ENCODE results near the gene VPS13D. TPM values are rescaled to one million over a fixed set of nuclear protein-coding genes. Genes with fewer than 3 reads are reported as not detected.

Gene VPS13D
- total and polyA plus RNA-seq, 2 donors (not counting 3 experiments of a cell fraction or from before 2014, with no cell fraction given): 13.6 to 48.5 TPM

DNA sequence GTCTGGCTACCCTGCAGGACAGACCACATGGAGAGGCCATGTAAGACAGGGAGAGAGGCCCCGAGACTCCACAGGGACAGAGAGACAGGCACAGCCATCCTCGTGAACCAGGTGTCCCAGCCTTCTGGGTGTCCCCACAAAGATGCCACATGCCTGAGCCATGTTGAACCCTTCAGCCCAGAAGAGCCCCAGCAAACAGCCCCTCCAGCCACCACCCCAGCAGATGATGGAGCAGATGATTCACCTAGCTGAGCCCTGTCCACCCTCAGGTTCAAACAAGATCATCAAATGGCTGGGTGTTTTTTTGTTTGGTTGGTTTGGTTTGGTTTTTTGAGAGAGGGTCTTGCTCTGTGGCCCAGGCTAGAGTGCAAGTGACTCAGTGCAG, 309.5 kb downstream of the VPS13D start:
- no peak overlapping the region for H3K27ac ChIP-seq (ENCODE audit: insufficient read depth, low read depth, low read length)
- TF ChIP-seq EZH2 (IDR thresholded peaks at IDR 0.05; ENCODE audit: borderline replicate concordance, low read depth, low read length, severe bottlenecking) (no peak), POLR2AphosphoS5 (IDR thresholded peaks at IDR 0.05; ENCODE audit: insufficient read depth, low read depth, low read length) (no peak), FOS (IDR thresholded peaks at IDR 0.05; ENCODE audit: borderline replicate concordance, insufficient read depth, low read length) (no peak), MYC (IDR thresholded peaks at IDR 0.05; ENCODE audit: low read depth, low read length) (no peak), JUN (IDR thresholded peaks at IDR 0.05; ENCODE audit: borderline replicate concordance, insufficient read depth, insufficient read length, low read depth) (no peak), POLR2A (IDR thresholded peaks at IDR 0.05; ENCODE audit: low read depth, low read length) (no peak), GATA2 (IDR thresholded peaks at IDR 0.05; ENCODE audit: insufficient read depth, insufficient read length, low read depth, low read length) (no peak)
- TF ChIP-seq, protein P1, sequence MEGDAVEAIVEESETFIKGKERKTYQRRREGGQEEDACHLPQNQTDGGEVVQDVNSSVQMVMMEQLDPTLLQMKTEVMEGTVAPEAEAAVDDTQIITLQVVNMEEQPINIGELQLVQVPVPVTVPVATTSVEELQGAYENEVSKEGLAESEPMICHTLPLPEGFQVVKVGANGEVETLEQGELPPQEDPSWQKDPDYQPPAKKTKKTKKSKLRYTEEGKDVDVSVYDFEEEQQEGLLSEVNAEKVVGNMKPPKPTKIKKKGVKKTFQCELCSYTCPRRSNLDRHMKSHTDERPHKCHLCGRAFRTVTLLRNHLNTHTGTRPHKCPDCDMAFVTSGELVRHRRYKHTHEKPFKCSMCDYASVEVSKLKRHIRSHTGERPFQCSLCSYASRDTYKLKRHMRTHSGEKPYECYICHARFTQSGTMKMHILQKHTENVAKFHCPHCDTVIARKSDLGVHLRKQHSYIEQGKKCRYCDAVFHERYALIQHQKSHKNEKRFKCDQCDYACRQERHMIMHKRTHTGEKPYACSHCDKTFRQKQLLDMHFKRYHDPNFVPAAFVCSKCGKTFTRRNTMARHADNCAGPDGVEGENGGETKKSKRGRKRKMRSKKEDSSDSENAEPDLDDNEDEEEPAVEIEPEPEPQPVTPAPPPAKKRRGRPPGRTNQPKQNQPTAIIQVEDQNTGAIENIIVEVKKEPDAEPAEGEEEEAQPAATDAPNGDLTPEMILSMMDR (IDR thresholded peaks at IDR 0.05; ENCODE audit: extremely low read depth in 1 of 2, insufficient read depth in 1 of 2, low read depth in 1 of 2, low read length in 2 of 2): no peak
- TF ChIP-seq, protein P2, sequence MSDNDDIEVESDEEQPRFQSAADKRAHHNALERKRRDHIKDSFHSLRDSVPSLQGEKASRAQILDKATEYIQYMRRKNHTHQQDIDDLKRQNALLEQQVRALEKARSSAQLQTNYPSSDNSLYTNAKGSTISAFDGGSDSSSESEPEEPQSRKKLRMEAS (IDR thresholded peaks at IDR 0.05; ENCODE audit: insufficient read depth, insufficient read length): no peak
- CTCF ChIA-PET: interaction anchor here (1.0 to 3.3 kb wide), 4 partner anchors 79 to 132 kb away, joined by 3 to 15 read pairs (median 4); partner anchors contain the start of gene DHRS3
- intact Hi-C loops (cut with micrococcal nuclease) (no loop called here), dilution Hi-C loops (cut with MboI; ENCODE audit: extremely low pct_ligation_motif_present, low sequenced_read_pairs) (no loop called here)
- no peaks in the 10 kb centered on the region for H3K9me3 ChIP-seq (replicated peaks; ENCODE audit: control insufficient read depth, insufficient read depth, low read length)
- no TSS peak for BruUV-seq (replicated peaks)
- H3K9ac ChIP-seq (replicated peaks; ENCODE audit: extremely low read depth, insufficient read depth, low read length): no peak overlapping the region
- H3K79me2 ChIP-seq (ENCODE audit: control insufficient read depth, insufficient read depth, low read length): no peaks in the 10 kb centered on the region
- no peak overlapping the region for H2AFZ ChIP-seq (ENCODE audit: low read depth, low read length)
- no peaks in the 10 kb centered on the region for H3K27me3 ChIP-seq (ENCODE audit: control insufficient read depth in 2 of 2, insufficient read depth in 2 of 2, low read length in 2 of 2)
- FAIRE-seq: no peak
- H3K36me3 ChIP-seq (ENCODE audit: control insufficient read depth in 2 of 2, extremely low read depth in 1 of 2, insufficient read depth in 2 of 2, low read length in 2 of 2): no peaks in the 10 kb centered on the region
- DNase-seq (ENCODE audit: low read depth, low spot score): no peak
- H3K4me1 ChIP-seq (ENCODE audit: control insufficient read depth, extremely low read depth, insufficient read depth, low read length): peaks cover 16% of the 10 kb centered on the region
- POLR2A ChIA-PET: no interaction called here
- H3K4me2 ChIP-seq (ENCODE audit: insufficient read depth, low read length): no peak overlapping the region
- H3K4me3 ChIP-seq (replicated peaks in 1 of 3; ENCODE audit: insufficient read depth in 1 of 3, low read depth in 1 of 3, low read length in 3 of 3): no peak overlapping the region
- no peaks in the 10 kb centered on the region for H3K9me1 ChIP-seq (replicated peaks; ENCODE audit: control insufficient read depth, extremely low read depth, insufficient read depth, low read length)
- no peaks in the 10 kb centered on the region for H4K20me1 ChIP-seq (replicated peaks; ENCODE audit: control insufficient read depth, extremely low read depth, insufficient read depth, low read length)

All from endothelial cell of umbilical vein (primary cell).